Endothelial cell of umbilical vein (primary cell): ENCODE data around the gene UNC5B. TPM values are rescaled to one million over a fixed set of nuclear protein-coding genes. Genes with fewer than 3 reads are reported as not detected.

Experiments
- BruUV-seq: library from RNA; stranded (reverse); fragments of 400-500 nt; replicated peaks from 2 replicates; lab custom pipeline; 2021; lab: Mats Ljungman, UMichigan
- CTCF ChIA-PET: fragments of 300-600, 350-600 bp; sonication (Branson Sonifier 250); formaldehyde crosslinking; loops from one replicate; lab custom pipeline; 2021; ENCODE audit warnings: antibody characterized with exemption, inconsistent platforms; lab: Charles Lee
- POLR2A ChIA-PET: fragments of 300-600, 350-600 bp; sonication (Branson Sonifier 250); formaldehyde crosslinking; loops from one replicate; lab custom pipeline; 2021; ENCODE audit warnings: antibody characterized with exemption, inconsistent platforms; lab: Charles Lee
- DNase-seq: peaks from one replicate; pipeline ENCODE4 v3.0.0-alpha.2; 2011; ENCODE audit warnings: low read depth, low spot score
- FAIRE-seq: peaks from 2 replicates; lab custom pipeline; 2011; peaks lifted over from hg19 to GRCh38; lab: Jason Lieb, UNC
- H2AFZ ChIP-seq: 2 replicates; pipeline ENCODE4 v1.6.0; 2012; ENCODE audit warnings: low read depth, low read length, control low read depth, inconsistent platforms
- H3K27ac ChIP-seq: 2 replicates; pipeline ENCODE4 v1.5.1; 2011; ENCODE audit warnings: low read depth, mild to moderate bottlenecking, control low read depth, low read length, moderate library complexity; ENCODE audit not compliant: insufficient read depth
- H3K27me3 ChIP-seq, 2 experiments: 2 replicates each; pipeline versions ENCODE4 v1.6.0 to v1.6.1; 2011; ENCODE audit warnings: low read length in 2 of 2, mixed read lengths in 1 of 2; ENCODE audit not compliant: control insufficient read depth in 2 of 2, insufficient read depth in 2 of 2
- H3K36me3 ChIP-seq, 2 experiments: 2 replicates in 1 of 2; 3 replicates in 1 of 2; pipeline ENCODE4 v1.5.1; 2011; ENCODE audit warnings: low read length in 2 of 2, mild to moderate bottlenecking in 1 of 2, moderate library complexity in 1 of 2; ENCODE audit not compliant: control insufficient read depth in 2 of 2, insufficient read depth in 2 of 2; ENCODE audit errors: extremely low read depth in 1 of 2
- H3K4me1 ChIP-seq: 3 replicates; pipeline ENCODE4 v1.5.1; 2011; ENCODE audit warnings: mild to moderate bottlenecking, low read length; ENCODE audit not compliant: control insufficient read depth, insufficient read depth; ENCODE audit errors: extremely low read depth
- H3K4me2 ChIP-seq: 2 replicates; pipeline ENCODE4 v1.6.1; 2011; ENCODE audit warnings: low read length, control low read depth, mixed read lengths; ENCODE audit not compliant: insufficient read depth
- H3K4me3 ChIP-seq, 3 experiments: fragments of 200-600 bp in 1 of 3; sonication (generic), shearing (Covaris generic) in 1 of 3; replicated peaks in 1 of 3; 2 replicates each; pipeline ENCODE4 v1.5.1; 2011 to 2016; ENCODE audit warnings: control low read depth in 3 of 3, low read length in 3 of 3, mild to moderate bottlenecking in 2 of 3, inconsistent platforms in 1 of 3, low read depth in 1 of 3, moderate library complexity in 1 of 3; ENCODE audit not compliant: insufficient read depth in 1 of 3
- H3K79me2 ChIP-seq: 2 replicates; pipeline ENCODE4 v1.6.0; 2012; ENCODE audit warnings: low read length, inconsistent platforms; ENCODE audit not compliant: control insufficient read depth, insufficient read depth
- H3K9ac ChIP-seq: replicated peaks from 2 replicates; pipeline ENCODE3; 2011; ENCODE audit warnings: low read length, control low read depth; ENCODE audit not compliant: insufficient read depth; ENCODE audit errors: extremely low read depth
- H3K9me1 ChIP-seq: replicated peaks from 3 replicates; pipeline ENCODE4 v1.6.0; 2011; ENCODE audit warnings: mild to moderate bottlenecking, low read length; ENCODE audit not compliant: control insufficient read depth, insufficient read depth; ENCODE audit errors: extremely low read depth
- H3K9me3 ChIP-seq: replicated peaks from 2 replicates; pipeline ENCODE4 v1.5.1; 2012; ENCODE audit warnings: low read length, inconsistent platforms; ENCODE audit not compliant: control insufficient read depth, insufficient read depth
- H4K20me1 ChIP-seq: replicated peaks from 2 replicates; pipeline ENCODE3; 2011; ENCODE audit warnings: mild to moderate bottlenecking, low read length; ENCODE audit not compliant: control insufficient read depth, insufficient read depth; ENCODE audit errors: extremely low read depth
- EZH2 ChIP-seq: IDR thresholded peaks from 2 replicates; pipeline ENCODE4 v1.6.1; 2012; ENCODE audit warnings: borderline replicate concordance, low read depth, mild to moderate bottlenecking, moderate library complexity, low read length, inconsistent platforms; ENCODE audit not compliant: severe bottlenecking
- FOS ChIP-seq: IDR thresholded peaks from 2 replicates; pipeline ENCODE4 v1.6.1; 2011; ENCODE audit warnings: mild to moderate bottlenecking, low read length, moderate library complexity, borderline replicate concordance; ENCODE audit not compliant: insufficient read depth
- GATA2 ChIP-seq: IDR thresholded peaks from 2 replicates; pipeline ENCODE4 v1.7.0; 2011; ENCODE audit warnings: low read depth, mild to moderate bottlenecking, moderate library complexity, mixed read lengths, low read length; ENCODE audit not compliant: insufficient read length, insufficient read depth
- JUN ChIP-seq: IDR thresholded peaks from 2 replicates; pipeline ENCODE4 v1.6.1; 2011; ENCODE audit warnings: borderline replicate concordance, low read depth; ENCODE audit not compliant: insufficient read length, insufficient read depth
- MYC ChIP-seq: IDR thresholded peaks from one replicate; pipeline ENCODE4 v1.6.1; 2011; ENCODE audit warnings: mild to moderate bottlenecking, low read depth, low read length
- POLR2A ChIP-seq: IDR thresholded peaks from 2 replicates; pipeline ENCODE4 v1.6.1; 2012; ENCODE audit warnings: low read depth, mild to moderate bottlenecking, control low read depth, low read length
- POLR2AphosphoS5 ChIP-seq: IDR thresholded peaks from 2 replicates; pipeline ENCODE4 v1.6.1; 2012; ENCODE audit warnings: low read depth, mild to moderate bottlenecking, control low read depth, low read length, moderate library complexity; ENCODE audit not compliant: insufficient read depth
- dilution Hi-C: fragments of 300-500 bp; cut with MboI; formaldehyde crosslinking; loops from one replicate; pipeline ENCODE4 v1.15.0; 2019; ENCODE audit warnings: low sequenced_read_pairs; ENCODE audit not compliant: extremely low pct_ligation_motif_present
- intact Hi-C: fragments of 100-400 bp; cut with micrococcal nuclease; formaldehyde crosslinking; loops from one replicate; pipeline ENCODE4 v1.10.0; 2022
- polyA plus RNA-seq, 4 experiments: library from polyadenylated mRNA; depleted of rRNA in 3 of 4; stranded (reverse) in 3 of 4; unstranded in 1 of 4; fragments of >200 nt; gene quantifications; 2 replicates each; pipeline versions ENCODE4 v1.2.1 to v1.2.3, GENCODE V29; 2011 to 2012; ENCODE audit warnings: missing spikeins in 1 of 4
- total RNA-seq: library from RNA; stranded (reverse); gene quantifications from 2 replicates; pipeline ENCODE4 v1.2.3, GENCODE V29; 2021
- TF ChIP-seq, protein P1 (sequence below), 2 donors: IDR thresholded peaks; 1 replicate in 1 of 2; 2 replicates in 1 of 2; pipeline ENCODE4 v1.5.1; 2011; ENCODE audit warnings: low read length in 2 of 2, mild to moderate bottlenecking in 2 of 2, moderate library complexity in 2 of 2, control low read depth in 1 of 2, inconsistent platforms in 1 of 2, low read depth in 1 of 2; ENCODE audit not compliant: insufficient read depth in 1 of 2; ENCODE audit errors: extremely low read depth in 1 of 2
- TF ChIP-seq, protein P2 (sequence below): IDR thresholded peaks from 2 replicates; pipeline ENCODE4 v1.6.1; 2011; ENCODE audit not compliant: insufficient read depth, insufficient read length

The UNC5B gene
- total and polyA plus RNA-seq, 2 donors (not counting 3 experiments of a cell fraction or from before 2014, with no cell fraction given), result 0.39 to 2.5 TPM

DNA sequence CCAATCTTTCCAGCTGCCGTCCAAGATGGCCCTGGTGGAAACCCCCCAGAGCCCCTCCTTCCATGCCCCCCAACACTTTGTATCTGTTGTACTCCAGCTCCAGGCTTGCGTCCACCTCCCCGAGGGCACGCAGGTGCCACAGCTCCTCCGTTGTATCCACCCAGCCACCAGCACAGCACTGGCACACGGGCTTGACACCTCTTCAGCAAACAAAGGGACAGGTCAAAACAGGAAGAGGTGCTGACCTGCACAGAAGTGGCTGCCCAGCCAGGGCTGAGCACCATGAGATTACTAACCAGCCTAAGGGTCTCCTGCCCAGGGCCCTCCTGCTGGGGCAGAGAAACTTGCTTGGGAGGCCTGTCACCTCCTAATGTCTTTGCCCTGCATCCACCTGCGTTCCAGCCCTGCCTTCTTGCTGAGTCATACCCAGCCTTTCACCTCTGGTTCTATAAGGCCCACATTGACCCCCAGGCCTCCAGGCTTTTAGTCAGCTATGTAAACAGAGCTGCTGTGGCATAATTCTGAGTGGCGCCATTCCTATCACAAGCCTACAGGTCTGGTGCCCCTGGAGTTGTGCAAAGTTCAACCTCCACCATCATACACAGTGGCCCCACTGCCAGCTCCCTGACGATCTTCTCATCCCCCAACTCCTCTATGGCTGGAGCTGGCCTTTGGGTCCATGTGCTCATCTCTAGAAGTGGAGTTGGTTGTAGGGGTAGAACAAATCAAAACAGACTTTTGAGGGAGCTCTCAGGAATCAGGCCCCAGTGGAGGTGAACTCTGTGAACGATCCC, 127.6 kb downstream of the UNC5B start:
- Histone ChIP-seq H3K9ac (no peak overlapping the region), H3K27me3 (no peaks in the 10 kb centered on the region), H3K36me3 (no peaks in the 10 kb centered on the region), H3K4me2 (no peak overlapping the region), H3K4me1 (no peaks in the 10 kb centered on the region), H3K27ac (no peak overlapping the region), H3K79me2 (no peaks in the 10 kb centered on the region), H4K20me1 (no peaks in the 10 kb centered on the region), H2AFZ (no peak overlapping the region), H3K9me1 (no peaks in the 10 kb centered on the region), H3K9me3 (no peaks in the 10 kb centered on the region), H3K4me3 (no peak overlapping the region)
- ChIA-PET POLR2A (no interaction called here), CTCF (interaction anchor here (0.6 to 1.4 kb wide), 5 partner anchors 21 to 332 kb away, joined by 3 to 6 read pairs (median 3); partner anchors contain the start of gene SLC29A3)
- dilution Hi-C loops, result no loop called here
- FAIRE-seq (no peak), DNase-seq (no peak)
- TF ChIP-seq POLR2AphosphoS5 (no peak), MYC (no peak), POLR2A (no peak), GATA2 (no peak), EZH2 (no peak), FOS (no peak), JUN (no peak)
- TF ChIP-seq, protein P1, sequence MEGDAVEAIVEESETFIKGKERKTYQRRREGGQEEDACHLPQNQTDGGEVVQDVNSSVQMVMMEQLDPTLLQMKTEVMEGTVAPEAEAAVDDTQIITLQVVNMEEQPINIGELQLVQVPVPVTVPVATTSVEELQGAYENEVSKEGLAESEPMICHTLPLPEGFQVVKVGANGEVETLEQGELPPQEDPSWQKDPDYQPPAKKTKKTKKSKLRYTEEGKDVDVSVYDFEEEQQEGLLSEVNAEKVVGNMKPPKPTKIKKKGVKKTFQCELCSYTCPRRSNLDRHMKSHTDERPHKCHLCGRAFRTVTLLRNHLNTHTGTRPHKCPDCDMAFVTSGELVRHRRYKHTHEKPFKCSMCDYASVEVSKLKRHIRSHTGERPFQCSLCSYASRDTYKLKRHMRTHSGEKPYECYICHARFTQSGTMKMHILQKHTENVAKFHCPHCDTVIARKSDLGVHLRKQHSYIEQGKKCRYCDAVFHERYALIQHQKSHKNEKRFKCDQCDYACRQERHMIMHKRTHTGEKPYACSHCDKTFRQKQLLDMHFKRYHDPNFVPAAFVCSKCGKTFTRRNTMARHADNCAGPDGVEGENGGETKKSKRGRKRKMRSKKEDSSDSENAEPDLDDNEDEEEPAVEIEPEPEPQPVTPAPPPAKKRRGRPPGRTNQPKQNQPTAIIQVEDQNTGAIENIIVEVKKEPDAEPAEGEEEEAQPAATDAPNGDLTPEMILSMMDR (IDR thresholded peaks at IDR 0.05; ENCODE audit: extremely low read depth in 1 of 2, insufficient read depth in 1 of 2, low read depth in 1 of 2, low read length in 2 of 2), result no peak
- TF ChIP-seq, protein P2, sequence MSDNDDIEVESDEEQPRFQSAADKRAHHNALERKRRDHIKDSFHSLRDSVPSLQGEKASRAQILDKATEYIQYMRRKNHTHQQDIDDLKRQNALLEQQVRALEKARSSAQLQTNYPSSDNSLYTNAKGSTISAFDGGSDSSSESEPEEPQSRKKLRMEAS, result no peak
- BruUV-seq, result no TSS peak
- intact Hi-C loops, result no loop called here
